Fibroblast of lung (primary cell): ENCODE results near the gene FBXL13. TPM values are rescaled to one million over a fixed set of nuclear protein-coding genes. Genes with fewer than 3 reads are reported as not detected.
"Not testable (repeated sequence)": the region's sequence is repeated elsewhere in the genome, so short reads cannot be mapped to it uniquely, and the experiment has no call there.

Source experiments
- DNase-seq, 2 donors: peaks; one replicate each; pipeline versions ENCODE4 v3.0.0 to v3.0.0-alpha.2; 2010; ENCODE audit warnings: low read depth in 2 of 2
- H2AFZ ChIP-seq: 2 replicates; pipeline ENCODE4 v1.5.1; 2012; ENCODE audit warnings: low read length, control low read depth, inconsistent platforms
- H3K27ac ChIP-seq: 2 replicates; pipeline ENCODE4 v1.5.1; 2011; ENCODE audit warnings: low read length, control low read depth; ENCODE audit not compliant: insufficient read depth
- H3K27me3 ChIP-seq: 2 replicates; pipeline ENCODE4 v1.5.1; 2011; ENCODE audit warnings: mild to moderate bottlenecking, low read length; ENCODE audit not compliant: control insufficient read depth, insufficient read depth
- H3K36me3 ChIP-seq: 2 replicates; pipeline ENCODE4 v1.5.1; 2011; ENCODE audit warnings: low read length; ENCODE audit not compliant: control insufficient read depth, insufficient read depth
- H3K4me1 ChIP-seq: 2 replicates; pipeline ENCODE4 v1.5.1; 2011; ENCODE audit warnings: low read length; ENCODE audit not compliant: control insufficient read depth, insufficient read depth; ENCODE audit errors: extremely low read depth
- H3K4me2 ChIP-seq: 2 replicates; pipeline ENCODE4 v1.5.1; 2011; ENCODE audit warnings: low read length, control low read depth; ENCODE audit not compliant: insufficient read depth; ENCODE audit errors: extremely low read depth
- H3K4me3 ChIP-seq, 4 experiments: fragments of 200-600 bp in 1 of 4; sonication (generic) in 1 of 4; replicated peaks in 1 of 4; 2 replicates each; pipeline ENCODE4 v1.5.1; 2011 to 2016; ENCODE audit warnings: low read length in 4 of 4, low read depth in 3 of 4, mild to moderate bottlenecking in 3 of 4, control low read depth in 2 of 4, inconsistent platforms in 1 of 4, mixed read lengths in 1 of 4; ENCODE audit not compliant: insufficient read depth in 1 of 4; ENCODE audit errors: control extremely low read depth in 1 of 4
- H3K79me2 ChIP-seq: 2 replicates; pipeline ENCODE4 v1.5.1; 2012; ENCODE audit warnings: mild to moderate bottlenecking, low read length, inconsistent platforms; ENCODE audit not compliant: control insufficient read depth, insufficient read depth
- H3K9ac ChIP-seq: 2 replicates; pipeline ENCODE4 v1.5.1; 2011; ENCODE audit warnings: mild to moderate bottlenecking, low read length, control low read depth; ENCODE audit not compliant: insufficient read depth
- H3K9me3 ChIP-seq: 2 replicates; pipeline ENCODE4 v1.5.1; 2012; ENCODE audit warnings: low read depth, low read length; ENCODE audit not compliant: control insufficient read depth, insufficient read depth
- H4K20me1 ChIP-seq: 2 replicates; pipeline ENCODE4 v1.5.1; 2011; ENCODE audit warnings: low read length; ENCODE audit not compliant: control insufficient read depth, insufficient read depth; ENCODE audit errors: extremely low read depth
- CTCF ChIP-seq, 2 donors: IDR thresholded peaks in 1 of 2; conservative IDR thresholded peaks in 1 of 2; 1 replicate in 1 of 2; 2 replicates in 1 of 2; pipeline ENCODE4 v1.5.1; 2011 to 2012; ENCODE audit warnings: low read length in 2 of 2, control low read depth in 1 of 2, inconsistent platforms in 1 of 2, low read depth in 1 of 2, mild to moderate bottlenecking in 1 of 2
- EZH2 ChIP-seq: IDR thresholded peaks from 2 replicates; pipeline ENCODE4 v1.5.1; 2012; ENCODE audit warnings: low read length, control low read depth, mild to moderate bottlenecking; ENCODE audit errors: missing control alignments
- polyA plus RNA-seq, 2 donors: library from polyadenylated mRNA; depleted of rRNA in 1 of 2; stranded (reverse) in 1 of 2; unstranded in 1 of 2; fragments of >200 nt; gene quantifications; 2 replicates each; pipeline ENCODE4 v1.2.1, GENCODE V29; 2011 to 2012; ENCODE audit warnings: missing spikeins in 1 of 2
- total RNA-seq: library from RNA; depleted of rRNA; stranded (reverse); fragments of >200 nt; gene quantifications from 2 replicates; pipeline ENCODE4 v1.2.1, GENCODE V29; 2014

Gene FBXL13
- total and polyA plus RNA-seq, 2 donors (not counting 1 experiment from before 2014, with no cell fraction given), result 0.41 to 0.66 TPM

- Histone ChIP-seq H3K4me1 (no peaks in the 10 kb centered on the region), H3K27me3 (no peaks in the 10 kb centered on the region), H3K79me2 (no peaks in the 10 kb centered on the region), H3K36me3 (peaks cover 1% of the 10 kb centered on the region), H3K9ac (no peak overlapping the region), H3K9me3 (no peaks in the 10 kb centered on the region), H4K20me1 (no peaks in the 10 kb centered on the region), H3K4me2 (no peak overlapping the region), H3K27ac (no peak overlapping the region), H3K4me3 (no peak overlapping the region), H2AFZ (no peak overlapping the region)
- no peak for TF ChIP-seq CTCF (conservative IDR thresholded peaks at IDR 0.05 in 1 of 2, IDR thresholded peaks at IDR 0.05 in 1 of 2; ENCODE audit: low read depth in 1 of 2, low read length in 2 of 2)
- no peak for TF ChIP-seq EZH2
- DNase-seq, result no peak
Measured at GRCh38 chr7:103097041-103097440, 22.4 kb upstream of the FBXL13 start.

DNA sequence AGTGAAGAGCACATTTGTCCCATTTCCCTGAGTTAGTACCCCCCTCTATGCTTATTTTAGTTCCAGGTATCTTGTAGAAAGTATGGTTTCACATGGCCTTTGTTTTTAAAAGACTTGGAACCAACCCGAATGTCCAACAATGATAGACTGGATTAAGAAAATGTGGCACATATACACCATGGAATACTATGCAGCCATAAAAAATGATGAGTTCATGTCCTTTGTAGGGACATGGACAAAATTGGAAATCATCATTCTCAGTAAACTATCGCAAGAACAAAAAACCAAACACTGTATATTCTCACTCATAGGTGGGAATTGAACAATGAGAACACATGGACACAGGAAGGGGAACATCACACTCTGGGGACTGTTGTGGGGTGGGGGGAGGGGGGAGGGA lies 21.0 kb upstream of the FBXL13 start:
- H3K9ac ChIP-seq, H2AFZ ChIP-seq, H3K4me2 ChIP-seq, H3K4me3 ChIP-seq, H3K4me1 ChIP-seq, DNase-seq, H3K36me3 ChIP-seq, H3K27me3 ChIP-seq, H3K9me3 ChIP-seq, H3K27ac ChIP-seq, H4K20me1 ChIP-seq, H3K79me2 ChIP-seq: not testable (repeated sequence)

DNA sequence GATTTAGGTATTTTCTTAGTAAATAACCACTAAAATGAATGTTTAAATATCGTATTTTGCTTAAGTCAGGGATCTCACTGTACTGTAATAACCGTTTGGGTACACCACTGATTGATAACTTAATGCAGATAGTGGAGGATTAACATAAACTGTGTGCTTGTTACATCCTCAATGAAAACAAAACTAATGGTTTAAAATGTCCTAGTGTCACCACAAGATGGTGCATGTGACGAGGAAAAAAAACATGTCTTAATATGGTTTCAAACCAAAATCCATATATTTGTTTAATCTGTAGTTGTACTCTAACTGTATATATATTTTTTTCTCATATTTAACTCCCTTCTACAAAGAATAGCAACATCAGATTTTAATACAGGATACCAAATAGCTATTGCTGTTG lies 19.5 kb upstream of the FBXL13 start:
- no peaks in the 10 kb centered on the region for H4K20me1 ChIP-seq
- H3K27ac ChIP-seq, result no peak overlapping the region
- no peak for DNase-seq
- H3K4me2 ChIP-seq, result no peak overlapping the region
- H3K79me2 ChIP-seq, result no peaks in the 10 kb centered on the region
- no peaks in the 10 kb centered on the region for H3K4me1 ChIP-seq
- H3K36me3 ChIP-seq, result peaks cover 2% of the 10 kb centered on the region
- no peak overlapping the region for H2AFZ ChIP-seq
- no peak overlapping the region for H3K4me3 ChIP-seq
- H3K27me3 ChIP-seq, result no peaks in the 10 kb centered on the region
- TF ChIP-seq EZH2 (no peak), CTCF (conservative IDR thresholded peaks at IDR 0.05 in 1 of 2, IDR thresholded peaks at IDR 0.05 in 1 of 2; ENCODE audit: low read depth in 1 of 2, low read length in 2 of 2) (no peak)
- no peaks in the 10 kb centered on the region for H3K9me3 ChIP-seq
- no peak overlapping the region for H3K9ac ChIP-seq
